Measurements from ENCODE around the gene MROH7. TPM values are rescaled to one million over a fixed set of nuclear protein-coding genes. Genes with fewer than 3 reads are reported as not detected.

Gene MROH7
- total RNA-seq, 6 experiments from 2014 or later = 0.09 TPM; not detected in 5

GRCh38 chr1:54597455-54598030, 44.0 kb upstream of the MROH7 start:
- peaks cover 2% of the 10 kb centered on the region; the same call in 1 of the 2 replicates for H3K27me3 Mint-ChIP-seq (ENCODE audit: insufficient read depth)
- no peak overlapping the region for H3K4me3 Mint-ChIP-seq

GRCh38 chr1:54599211-54599823, 42.3 kb upstream of the MROH7 start:
- no peak for TF ChIP-seq CTCF (IDR thresholded peaks at IDR 0.05)
- H3K27ac Mint-ChIP-seq = no peak overlapping the region
- H3K4me1 Mint-ChIP-seq (ENCODE audit: low read depth) = no peaks in the 10 kb centered on the region
- no peaks in the 10 kb centered on the region for H3K9me3 Mint-ChIP-seq
- H3K36me3 Mint-ChIP-seq (ENCODE audit: low read depth) = no peaks in the 10 kb centered on the region
- peaks cover 2% of the 10 kb centered on the region; the same call in 1 of the 2 replicates for H3K27me3 Mint-ChIP-seq (ENCODE audit: insufficient read depth)
- DNase-seq = no peak
- no peak overlapping the region for H3K4me3 Mint-ChIP-seq

More at GRCh38 chr1:54597455-54598030, 44.0 kb upstream of the MROH7 start:
- no peaks in the 10 kb centered on the region for H3K36me3 Mint-ChIP-seq (ENCODE audit: low read depth)
- no peak for TF ChIP-seq CTCF (IDR thresholded peaks at IDR 0.05)
- H3K27ac Mint-ChIP-seq = no peak overlapping the region
- no peaks in the 10 kb centered on the region for H3K4me1 Mint-ChIP-seq (ENCODE audit: low read depth)
- no peaks in the 10 kb centered on the region for H3K9me3 Mint-ChIP-seq
- no peak for DNase-seq

- Mint-ChIP-seq H3K27me3 (ENCODE audit: insufficient read depth) (peaks cover 2% of the 10 kb centered on the region; the same call in 1 of the 2 replicates), H3K4me1 (ENCODE audit: low read depth) (no peaks in the 10 kb centered on the region), H3K9me3 (no peaks in the 10 kb centered on the region), H3K36me3 (ENCODE audit: low read depth) (no peaks in the 10 kb centered on the region), H3K4me3 (no peak overlapping the region), H3K27ac (no peak overlapping the region)
- no peak for DNase-seq
- no peak for TF ChIP-seq CTCF (IDR thresholded peaks at IDR 0.05)
These were observed 40.5 kb upstream of the MROH7 start for GRCh38 chr1:54600947-54601721.

GRCh38 chr1:54601730-54602129, 39.9 kb upstream of the MROH7 start:
- Mint-ChIP-seq H3K4me3 (no peak overlapping the region), H3K27me3 (ENCODE audit: insufficient read depth) (peaks cover 2% of the 10 kb centered on the region; the same call in 1 of the 2 replicates), H3K4me1 (ENCODE audit: low read depth) (no peaks in the 10 kb centered on the region), H3K9me3 (no peaks in the 10 kb centered on the region), H3K27ac (no peak overlapping the region), H3K36me3 (ENCODE audit: low read depth) (no peaks in the 10 kb centered on the region)
- no peak for TF ChIP-seq CTCF (IDR thresholded peaks at IDR 0.05)
- DNase-seq = no peak

GRCh38 chr1:54602554-54602953, 39.0 kb upstream of the MROH7 start:
- no peak overlapping the region for H3K4me3 Mint-ChIP-seq
- no peak for TF ChIP-seq CTCF (IDR thresholded peaks at IDR 0.05)

More at GRCh38 chr1:54602554-54602953, 39.0 kb upstream of the MROH7 start:
- H3K27ac Mint-ChIP-seq = no peak overlapping the region
- H3K36me3 Mint-ChIP-seq (ENCODE audit: low read depth) = no peaks in the 10 kb centered on the region
- H3K27me3 Mint-ChIP-seq (ENCODE audit: insufficient read depth) = peaks cover 2% of the 10 kb centered on the region; the same call in 1 of the 2 replicates
- H3K9me3 Mint-ChIP-seq = no peaks in the 10 kb centered on the region
- no peak for DNase-seq
- H3K4me1 Mint-ChIP-seq (ENCODE audit: low read depth) = no peaks in the 10 kb centered on the region
